Measurements from ENCODE around the gene CFAP410. TPM values are rescaled to one million over a fixed set of nuclear protein-coding genes. Genes with fewer than 3 reads are reported as not detected.

The CFAP410 gene
- total RNA-seq, 1 experiment from 2014 or later = 16.5 TPM

DNA sequence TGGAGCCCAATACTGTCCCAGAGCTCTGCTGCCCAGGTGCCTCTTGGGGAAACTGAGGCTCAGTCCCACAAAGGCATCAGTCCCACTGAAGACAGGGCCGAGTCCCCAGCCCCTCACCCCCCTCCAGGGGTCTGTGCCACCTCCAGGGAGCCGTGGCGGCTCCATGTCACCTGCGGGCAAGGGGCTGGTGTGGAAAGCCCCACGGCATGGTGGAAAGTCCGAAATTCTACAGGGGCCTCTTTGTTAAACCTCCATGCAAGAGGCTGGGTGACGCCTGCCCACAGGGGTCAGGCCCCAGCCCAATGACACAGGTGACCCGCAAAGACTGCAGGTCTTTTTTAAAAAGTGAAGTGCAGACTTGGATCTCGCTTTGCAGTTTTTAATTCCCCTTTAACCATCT, 56.8 kb downstream of the CFAP410 start:
- TF ChIP-seq, protein P1, sequence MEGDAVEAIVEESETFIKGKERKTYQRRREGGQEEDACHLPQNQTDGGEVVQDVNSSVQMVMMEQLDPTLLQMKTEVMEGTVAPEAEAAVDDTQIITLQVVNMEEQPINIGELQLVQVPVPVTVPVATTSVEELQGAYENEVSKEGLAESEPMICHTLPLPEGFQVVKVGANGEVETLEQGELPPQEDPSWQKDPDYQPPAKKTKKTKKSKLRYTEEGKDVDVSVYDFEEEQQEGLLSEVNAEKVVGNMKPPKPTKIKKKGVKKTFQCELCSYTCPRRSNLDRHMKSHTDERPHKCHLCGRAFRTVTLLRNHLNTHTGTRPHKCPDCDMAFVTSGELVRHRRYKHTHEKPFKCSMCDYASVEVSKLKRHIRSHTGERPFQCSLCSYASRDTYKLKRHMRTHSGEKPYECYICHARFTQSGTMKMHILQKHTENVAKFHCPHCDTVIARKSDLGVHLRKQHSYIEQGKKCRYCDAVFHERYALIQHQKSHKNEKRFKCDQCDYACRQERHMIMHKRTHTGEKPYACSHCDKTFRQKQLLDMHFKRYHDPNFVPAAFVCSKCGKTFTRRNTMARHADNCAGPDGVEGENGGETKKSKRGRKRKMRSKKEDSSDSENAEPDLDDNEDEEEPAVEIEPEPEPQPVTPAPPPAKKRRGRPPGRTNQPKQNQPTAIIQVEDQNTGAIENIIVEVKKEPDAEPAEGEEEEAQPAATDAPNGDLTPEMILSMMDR (IDR thresholded peaks at IDR 0.05; ENCODE audit: insufficient read depth in 1 of 2, low read depth in 1 of 2, low read length in 1 of 2, severe bottlenecking in 1 of 2, unreplicated experiment in 1 of 2) = no peak
- intact Hi-C loops (cut with micrococcal nuclease; ENCODE audit: unreplicated experiment) = no loop called here
- Mint-ChIP-seq H3K4me1 (ENCODE audit: low read depth, unreplicated experiment) (no peaks in the 10 kb centered on the region), H3K9me3 (ENCODE audit: unreplicated experiment) (no peaks in the 10 kb centered on the region), H3K4me3 (ENCODE audit: unreplicated experiment) (no peak overlapping the region), H3K27ac (ENCODE audit: unreplicated experiment) (no peak overlapping the region), H3K27me3 (ENCODE audit: insufficient read depth, unreplicated experiment) (no peaks in the 10 kb centered on the region), H3K36me3 (ENCODE audit: insufficient read depth, unreplicated experiment) (no peaks in the 10 kb centered on the region)
- no peak for DNase-seq
- ChIA-PET POLR2A (no interaction called here), CTCF (no interaction called here)
- Histone ChIP-seq H3K36me3 (ENCODE audit: control insufficient read depth, insufficient read depth, low read length) (no peaks in the 10 kb centered on the region), H3K27me3 (replicated peaks; ENCODE audit: control insufficient read depth, insufficient read depth, low read length) (no peaks in the 10 kb centered on the region), H3K4me1 (no peaks in the 10 kb centered on the region), H3K4me3 (ENCODE audit: low read depth, low read length) (no peak overlapping the region), H3K9me3 (no peaks in the 10 kb centered on the region)
- BruUV-seq (replicated peaks) = no TSS peak

DNA sequence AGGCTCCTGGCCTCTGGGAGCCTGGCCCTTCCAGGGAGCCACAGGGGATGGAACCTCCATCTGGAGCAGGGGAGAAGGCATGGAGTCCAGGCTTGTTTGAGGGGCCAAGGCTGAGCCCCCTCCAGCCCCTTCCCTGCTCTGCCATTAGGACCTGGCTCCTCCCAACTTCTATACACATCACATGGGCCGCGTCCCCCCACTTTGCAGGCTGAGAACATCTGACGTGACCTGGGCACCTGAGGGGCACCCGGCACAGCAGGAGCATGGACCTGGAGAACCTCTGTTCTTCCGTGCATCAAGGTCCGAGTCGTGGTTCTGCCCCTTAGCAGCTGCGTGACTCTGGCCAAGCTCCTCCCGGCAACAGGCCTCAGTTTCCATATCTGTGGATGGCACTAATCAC, 57.4 kb downstream of the CFAP410 start:
- TF ChIP-seq, protein P1 (IDR thresholded peaks at IDR 0.05; ENCODE audit: insufficient read depth in 1 of 2, low read depth in 1 of 2, low read length in 1 of 2, severe bottlenecking in 1 of 2, unreplicated experiment in 1 of 2) = no peak
- intact Hi-C loops (cut with micrococcal nuclease; ENCODE audit: unreplicated experiment) = no loop called here
- POLR2A ChIA-PET = no interaction called here
- H3K27ac Mint-ChIP-seq (ENCODE audit: unreplicated experiment) = no peak overlapping the region
- no peaks in the 10 kb centered on the region for H3K9me3 Mint-ChIP-seq (ENCODE audit: unreplicated experiment)
- no peaks in the 10 kb centered on the region for H3K27me3 Mint-ChIP-seq (ENCODE audit: insufficient read depth, unreplicated experiment)
- Histone ChIP-seq H3K4me3 (ENCODE audit: low read depth, low read length) (no peak overlapping the region), H3K9me3 (no peaks in the 10 kb centered on the region), H3K4me1 (no peaks in the 10 kb centered on the region), H3K27me3 (replicated peaks; ENCODE audit: control insufficient read depth, insufficient read depth, low read length) (no peaks in the 10 kb centered on the region), H3K36me3 (ENCODE audit: control insufficient read depth, insufficient read depth, low read length) (no peaks in the 10 kb centered on the region)
- CTCF ChIA-PET = no interaction called here
- no peaks in the 10 kb centered on the region for H3K4me1 Mint-ChIP-seq (ENCODE audit: low read depth, unreplicated experiment)
- no peak for DNase-seq
- H3K36me3 Mint-ChIP-seq (ENCODE audit: insufficient read depth, unreplicated experiment) = no peaks in the 10 kb centered on the region
- no peak overlapping the region for H3K4me3 Mint-ChIP-seq (ENCODE audit: unreplicated experiment)
- BruUV-seq (replicated peaks) = no TSS peak

- Histone ChIP-seq H3K4me3 (ENCODE audit: low read depth, low read length) (no peak overlapping the region), H3K27me3 (replicated peaks; ENCODE audit: control insufficient read depth, insufficient read depth, low read length) (no peaks in the 10 kb centered on the region), H3K9me3 (no peaks in the 10 kb centered on the region; the same call in 1 of the 2 replicates), H3K36me3 (ENCODE audit: control insufficient read depth, insufficient read depth, low read length) (no peaks in the 10 kb centered on the region), H3K4me1 (no peaks in the 10 kb centered on the region)
- no peaks in the 10 kb centered on the region for H3K4me1 Mint-ChIP-seq (ENCODE audit: low read depth, unreplicated experiment)
- no peaks in the 10 kb centered on the region for H3K9me3 Mint-ChIP-seq (ENCODE audit: unreplicated experiment)
- H3K27me3 Mint-ChIP-seq (ENCODE audit: insufficient read depth, unreplicated experiment) = no peaks in the 10 kb centered on the region
- intact Hi-C loops (cut with micrococcal nuclease; ENCODE audit: unreplicated experiment) = no loop called here
- no peak for DNase-seq
- TF ChIP-seq, protein P1 (IDR thresholded peaks at IDR 0.05; ENCODE audit: insufficient read depth in 1 of 2, low read depth in 1 of 2, low read length in 1 of 2, severe bottlenecking in 1 of 2, unreplicated experiment in 1 of 2) = no peak
- ChIA-PET POLR2A (no interaction called here), CTCF (no interaction called here)
- no peak overlapping the region for H3K4me3 Mint-ChIP-seq (ENCODE audit: unreplicated experiment)
- H3K36me3 Mint-ChIP-seq (ENCODE audit: insufficient read depth, unreplicated experiment) = no peaks in the 10 kb centered on the region
- no TSS peak for BruUV-seq (replicated peaks)
- no peak overlapping the region for H3K27ac Mint-ChIP-seq (ENCODE audit: unreplicated experiment)
Observed at GRCh38 chr21:44279354-44280260, 59.6 kb downstream of the CFAP410 start.

Other genes with a start within 250 kb of the CFAP410 start
- 30.6 and 31.8 TPM in 2 replicates for gene PWP2, start 232.0 kb downstream of the CFAP410 start, total RNA-seq (2022)
- gene GATD3, start 205.7 kb downstream of the CFAP410 start, total RNA-seq (2022) = 59.7 and 67.8 TPM in 2 replicates
- 12.6 and 13.5 TPM in 2 replicates for gene ICOSLG, start 98.4 kb downstream of the CFAP410 start, total RNA-seq (2022)
- 0.67 and 0.95 TPM in 2 replicates for gene DNMT3L, start 77.5 kb downstream of the CFAP410 start, total RNA-seq (2022)
- not detected in 2 replicates for gene AIRE, start 53.5 kb downstream of the CFAP410 start, total RNA-seq (2022)
- gene PFKL, start 39.3 kb downstream of the CFAP410 start, total RNA-seq (2022) = 137 and 140 TPM in 2 replicates
- gene TRPM2, start 14.2 kb upstream of the CFAP410 start, total RNA-seq (2022) = 0.07 and 0.20 TPM in 2 replicates
- 4.5 and 4.7 TPM in 2 replicates for gene LRRC3, start 116.1 kb upstream of the CFAP410 start, total RNA-seq (2022)
- not detected in 2 replicates for gene KRTAP10-1, start 200.8 kb upstream of the CFAP410 start, total RNA-seq (2022)
- not detected in 2 replicates for gene KRTAP10-2, start 212.1 kb upstream of the CFAP410 start, total RNA-seq (2022)
- gene KRTAP10-3, start 219.4 kb upstream of the CFAP410 start, total RNA-seq (2022) = not detected in 2 replicates
- gene KRTAP10-4, start 234.3 kb upstream of the CFAP410 start, total RNA-seq (2022) = not detected in 2 replicates
- gene KRTAP10-5, start 241.2 kb upstream of the CFAP410 start, total RNA-seq (2022) = not detected in 2 replicates

Data from Caco-2 (cell line).